WTC11 (cell line): ENCODE results near the gene PAM.

Experiments
- ATF2 ChIP-seq: sonication (generic); formaldehyde crosslinking; IDR thresholded peaks from 2 replicates; pipeline ENCODE4 v1.8.1; 2022; ENCODE audit warnings: low read depth, missing genetic modification reagents, borderline replicate concordance
- TEAD4 ChIP-seq: sonication (generic); formaldehyde crosslinking; IDR thresholded peaks from 2 replicates; pipeline ENCODE4 v1.8.0; 2022; ENCODE audit warnings: mild to moderate bottlenecking, missing genetic modification reagents
- TF ChIP-seq, protein P1 (sequence below): fragments of 200-600 bp; IDR thresholded peaks from 2 replicates; pipeline ENCODE4 v1.8.0; 2022; ENCODE audit warnings: antibody characterized with exemption

- TF ChIP-seq, protein P1, sequence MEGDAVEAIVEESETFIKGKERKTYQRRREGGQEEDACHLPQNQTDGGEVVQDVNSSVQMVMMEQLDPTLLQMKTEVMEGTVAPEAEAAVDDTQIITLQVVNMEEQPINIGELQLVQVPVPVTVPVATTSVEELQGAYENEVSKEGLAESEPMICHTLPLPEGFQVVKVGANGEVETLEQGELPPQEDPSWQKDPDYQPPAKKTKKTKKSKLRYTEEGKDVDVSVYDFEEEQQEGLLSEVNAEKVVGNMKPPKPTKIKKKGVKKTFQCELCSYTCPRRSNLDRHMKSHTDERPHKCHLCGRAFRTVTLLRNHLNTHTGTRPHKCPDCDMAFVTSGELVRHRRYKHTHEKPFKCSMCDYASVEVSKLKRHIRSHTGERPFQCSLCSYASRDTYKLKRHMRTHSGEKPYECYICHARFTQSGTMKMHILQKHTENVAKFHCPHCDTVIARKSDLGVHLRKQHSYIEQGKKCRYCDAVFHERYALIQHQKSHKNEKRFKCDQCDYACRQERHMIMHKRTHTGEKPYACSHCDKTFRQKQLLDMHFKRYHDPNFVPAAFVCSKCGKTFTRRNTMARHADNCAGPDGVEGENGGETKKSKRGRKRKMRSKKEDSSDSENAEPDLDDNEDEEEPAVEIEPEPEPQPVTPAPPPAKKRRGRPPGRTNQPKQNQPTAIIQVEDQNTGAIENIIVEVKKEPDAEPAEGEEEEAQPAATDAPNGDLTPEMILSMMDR: no peak
- TF ChIP-seq TEAD4 (CRISPR knock-in tag): no peak
- TF ChIP-seq ATF2 (CRISPR knock-in tag): no peak
These were observed 191.3 kb downstream of the PAM start for GRCh38 chr5:102946414-102946813.
